ENCODE data around the gene AMER2. TPM values are rescaled to one million over a fixed set of nuclear protein-coding genes. Genes with fewer than 3 reads are reported as not detected.

Gene AMER2
- total and polyA plus RNA-seq, 2 experiments from 2014 or later: 0.09 to 0.15 TPM

- Histone ChIP-seq H3K27me3 (no peaks in the 10 kb centered on the region), H3K27ac (no peak overlapping the region), H3K9me3 (ENCODE audit: low read depth) (no peaks in the 10 kb centered on the region), H3K36me3 (no peaks in the 10 kb centered on the region), H3K4me1 (ENCODE audit: low read depth) (no peaks in the 10 kb centered on the region), H3K4me3 (no peak overlapping the region)
- no peak for DNase-seq (ENCODE audit: low read depth in 1 of 2, low spot score in 1 of 2)
- TF ChIP-seq CTCF (IDR thresholded peaks at IDR 0.05; ENCODE audit: low read depth, low read length): no peak
These were observed 9.5 kb upstream of the AMER2 start for GRCh38 chr13:25181597-25181996.

DNA sequence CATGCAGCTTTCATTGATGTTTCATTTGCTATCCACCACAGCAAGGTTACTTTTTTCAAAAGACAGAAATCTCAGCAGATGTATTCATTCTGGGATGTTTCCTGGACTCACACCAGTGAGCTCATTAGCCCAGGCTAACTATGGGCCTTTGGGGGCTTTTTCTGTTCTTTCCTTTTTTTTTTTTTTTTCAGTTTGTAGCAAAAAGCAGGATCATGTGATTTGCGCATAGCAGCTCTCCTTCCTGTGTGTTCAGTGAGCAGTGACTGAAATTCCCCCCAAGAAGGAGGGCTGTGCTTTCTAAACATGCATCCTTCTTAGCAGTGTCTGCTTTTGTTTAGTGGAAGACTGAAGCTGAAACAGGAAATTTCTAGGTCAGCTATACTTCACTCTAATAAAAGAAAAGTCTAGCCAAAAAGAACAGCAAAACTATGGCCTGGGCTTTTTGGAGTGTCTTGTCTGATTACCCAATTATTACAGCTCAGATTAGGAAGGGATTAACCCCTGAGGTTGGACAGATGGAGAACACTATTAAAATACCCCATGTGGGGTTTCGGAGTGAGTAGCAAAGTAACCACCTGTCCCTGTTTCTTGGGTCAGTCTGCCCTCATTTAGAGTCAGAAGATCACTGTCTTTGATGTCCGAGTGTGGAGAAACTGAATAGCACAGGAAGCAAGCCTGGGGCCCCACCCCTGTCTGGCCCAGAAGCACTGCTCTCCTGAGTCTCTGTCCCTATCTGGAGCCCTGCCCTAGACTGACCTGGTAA lies 8.9 kb upstream of the AMER2 start:
- H3K27ac ChIP-seq: no peak overlapping the region
- no peak for DNase-seq (ENCODE audit: low read depth in 1 of 2, low spot score in 1 of 2)

DNA sequence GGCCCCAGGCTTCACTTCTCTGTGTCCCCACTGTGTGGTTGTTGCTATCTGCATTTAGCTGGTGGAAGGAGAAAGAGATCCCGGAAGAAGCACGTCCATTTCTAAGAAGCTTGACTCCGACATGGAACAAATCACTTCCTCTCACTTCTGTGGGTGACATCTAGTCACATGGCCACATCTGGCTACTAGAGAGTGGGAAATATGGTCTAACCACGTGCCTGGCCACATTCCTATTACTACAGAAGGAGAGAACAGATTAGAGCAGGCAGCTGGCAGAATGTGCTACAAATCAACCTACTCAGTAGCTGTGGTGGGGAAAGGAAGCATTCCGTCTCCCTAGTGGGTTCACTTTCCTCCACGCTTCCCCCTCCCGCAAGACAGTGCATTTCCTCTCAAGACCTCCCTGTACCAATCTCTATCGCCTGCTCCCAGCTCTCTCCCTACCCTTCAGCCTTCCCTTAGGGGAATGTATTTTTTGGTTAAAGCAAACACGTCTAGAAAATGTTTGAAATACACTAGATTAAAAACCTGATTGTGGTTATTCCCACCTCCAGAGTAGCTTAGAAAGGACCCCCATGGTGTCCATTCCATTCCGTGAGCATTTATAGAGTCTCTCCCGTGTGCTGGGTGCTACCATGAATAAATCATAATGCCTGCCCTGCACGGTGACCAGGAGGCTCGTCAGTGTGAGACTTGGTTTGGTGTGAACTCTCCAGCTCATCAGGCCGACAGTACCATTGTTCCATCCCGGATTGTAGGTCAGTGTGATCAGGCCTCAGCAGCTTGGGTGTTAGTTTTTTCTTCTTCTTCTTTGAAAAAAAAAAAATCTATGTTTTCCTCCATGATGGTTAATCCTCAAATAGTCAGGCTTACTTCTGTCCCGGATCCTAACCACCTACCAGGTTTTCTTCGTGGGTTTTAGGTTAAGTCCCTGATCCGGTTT lies 8.0 kb upstream of the AMER2 start:
- no peaks in the 10 kb centered on the region for H3K9me3 ChIP-seq (ENCODE audit: low read depth)
- TF ChIP-seq CTCF (IDR thresholded peaks at IDR 0.05; ENCODE audit: low read depth, low read length): no peak
- peak in 1 of 2 donors; percentile 3 for DNase-seq (ENCODE audit: low read depth in 1 of 2, low spot score in 1 of 2)
- no peaks in the 10 kb centered on the region for H3K4me1 ChIP-seq (ENCODE audit: low read depth)
- no peak overlapping the region for H3K27ac ChIP-seq
- H3K27me3 ChIP-seq: no peaks in the 10 kb centered on the region
- no peaks in the 10 kb centered on the region for H3K36me3 ChIP-seq
- H3K4me3 ChIP-seq: no peak overlapping the region

More for the DNA sequence above, 8.9 kb upstream of the AMER2 start:
- no peaks in the 10 kb centered on the region for H3K36me3 ChIP-seq
- H3K9me3 ChIP-seq (ENCODE audit: low read depth): no peaks in the 10 kb centered on the region
- TF ChIP-seq CTCF (IDR thresholded peaks at IDR 0.05; ENCODE audit: low read depth, low read length): no peak
- no peaks in the 10 kb centered on the region for H3K4me1 ChIP-seq (ENCODE audit: low read depth)
- H3K27me3 ChIP-seq: no peaks in the 10 kb centered on the region
- H3K4me3 ChIP-seq: no peak overlapping the region

GRCh38 chr13:25179011-25179410 lies 6.9 kb upstream of the AMER2 start:
- H3K36me3 ChIP-seq: no peaks in the 10 kb centered on the region
- no peak for TF ChIP-seq CTCF (IDR thresholded peaks at IDR 0.05; ENCODE audit: low read depth, low read length)
- DNase-seq (ENCODE audit: low read depth in 1 of 2, low spot score in 1 of 2): no peak
- H3K27ac ChIP-seq: no peak overlapping the region
- H3K4me3 ChIP-seq: no peak overlapping the region
- H3K4me1 ChIP-seq (ENCODE audit: low read depth): no peaks in the 10 kb centered on the region
- H3K27me3 ChIP-seq: peaks cover 3% of the 10 kb centered on the region
- H3K9me3 ChIP-seq (ENCODE audit: low read depth): no peaks in the 10 kb centered on the region

GRCh38 chr13:25178070-25178469 lies 6.0 kb upstream of the AMER2 start:
- Histone ChIP-seq H3K9me3 (ENCODE audit: low read depth) (no peaks in the 10 kb centered on the region), H3K27me3 (peaks cover 13% of the 10 kb centered on the region), H3K27ac (no peak overlapping the region), H3K4me3 (no peak overlapping the region), H3K36me3 (no peaks in the 10 kb centered on the region), H3K4me1 (ENCODE audit: low read depth) (no peaks in the 10 kb centered on the region)
- TF ChIP-seq CTCF (IDR thresholded peaks at IDR 0.05; ENCODE audit: low read depth, low read length): no peak
- no peak for DNase-seq (ENCODE audit: low read depth in 1 of 2, low spot score in 1 of 2)
